Body of pancreas (tissue), 4 donors: ENCODE measurements around the gene GSK3B.

ENCODE experiments used
- POLR2A ChIP-seq, 3 donors: fragments of 450-650 bp; IDR thresholded peaks; one replicate each; pipeline ENCODE4 v1.6.1; 2016; ENCODE audit warnings: antibody characterized with exemption in 3 of 3, mild to moderate bottlenecking in 2 of 3
- TF ChIP-seq, protein P1 (sequence below), 7 experiments: fragments of 450-650 bp in 4 of 7; fragments of 200-600 bp in 3 of 7; sonication (generic) in 3 of 7; IDR thresholded peaks; one replicate each; pipeline ENCODE4 v1.5.1; 2016 to 2019; ENCODE audit warnings: antibody characterized with exemption in 7 of 7

DNA sequence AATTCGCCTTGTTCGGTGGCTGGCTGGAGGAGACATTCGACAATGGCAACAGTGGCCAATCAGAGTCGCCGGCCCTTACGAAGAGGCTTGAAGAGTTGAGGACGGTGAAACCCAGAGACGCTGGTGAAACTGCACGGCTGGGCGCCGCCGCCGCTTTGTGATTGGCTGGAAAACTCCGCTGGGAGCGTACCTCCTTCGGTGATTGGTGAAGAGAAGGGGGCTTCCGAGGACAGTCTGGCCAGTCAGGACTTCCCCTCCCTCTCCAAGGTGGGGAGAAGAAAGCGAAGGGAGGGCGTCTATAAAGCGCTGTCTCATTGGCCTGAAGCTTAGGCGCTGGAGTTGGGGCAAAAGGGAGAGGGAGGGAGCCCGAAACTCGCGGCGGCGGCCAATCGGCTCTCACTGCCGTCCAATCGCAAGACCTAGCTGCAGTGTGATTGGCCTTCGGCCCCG is 554 bp upstream of the GSK3B start:
- TF ChIP-seq, protein P1, sequence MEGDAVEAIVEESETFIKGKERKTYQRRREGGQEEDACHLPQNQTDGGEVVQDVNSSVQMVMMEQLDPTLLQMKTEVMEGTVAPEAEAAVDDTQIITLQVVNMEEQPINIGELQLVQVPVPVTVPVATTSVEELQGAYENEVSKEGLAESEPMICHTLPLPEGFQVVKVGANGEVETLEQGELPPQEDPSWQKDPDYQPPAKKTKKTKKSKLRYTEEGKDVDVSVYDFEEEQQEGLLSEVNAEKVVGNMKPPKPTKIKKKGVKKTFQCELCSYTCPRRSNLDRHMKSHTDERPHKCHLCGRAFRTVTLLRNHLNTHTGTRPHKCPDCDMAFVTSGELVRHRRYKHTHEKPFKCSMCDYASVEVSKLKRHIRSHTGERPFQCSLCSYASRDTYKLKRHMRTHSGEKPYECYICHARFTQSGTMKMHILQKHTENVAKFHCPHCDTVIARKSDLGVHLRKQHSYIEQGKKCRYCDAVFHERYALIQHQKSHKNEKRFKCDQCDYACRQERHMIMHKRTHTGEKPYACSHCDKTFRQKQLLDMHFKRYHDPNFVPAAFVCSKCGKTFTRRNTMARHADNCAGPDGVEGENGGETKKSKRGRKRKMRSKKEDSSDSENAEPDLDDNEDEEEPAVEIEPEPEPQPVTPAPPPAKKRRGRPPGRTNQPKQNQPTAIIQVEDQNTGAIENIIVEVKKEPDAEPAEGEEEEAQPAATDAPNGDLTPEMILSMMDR (IDR thresholded peaks at IDR 0.05): no peak
- TF ChIP-seq POLR2A (IDR thresholded peaks at IDR 0.05): no peak
